WTC11 (cell line): ENCODE results near the gene LRRC70. TPM values are rescaled to one million over a fixed set of nuclear protein-coding genes. Genes with fewer than 3 reads are reported as not detected.

Experiments used
- ATAC-seq: fragments of 200-7000 bp; cut with Tn5 transposase; 2 replicates; pipeline ENCODE4 v1.10.0; 2021; ENCODE audit warnings: mild to moderate bottlenecking, moderate library complexity
- CTCF ChIA-PET: fragments of 300-600 bp; sonication (Branson Sonifier 250); formaldehyde crosslinking; loops from one replicate; lab custom pipeline; 2021; ENCODE audit warnings: antibody characterized with exemption; lab: Charles Lee
- POLR2A ChIA-PET: fragments of 350-600 bp; sonication (Branson Sonifier 250); formaldehyde crosslinking; loops from one replicate; lab custom pipeline; 2021; ENCODE audit warnings: antibody characterized with exemption; lab: Charles Lee
- DNase-seq: peaks from one replicate; pipeline ENCODE4 v3.0.0; 2021; ENCODE audit warnings: low spot score
- H3K27ac Mint-ChIP-seq: 2 replicates; pipeline ENCODE4 v1.8.0; 2021; ENCODE audit warnings: mixed read lengths
- H3K27me3 Mint-ChIP-seq: 2 replicates; pipeline ENCODE4 v1.8.0; 2021; ENCODE audit warnings: low read depth, mild to moderate bottlenecking, moderate library complexity, mixed read lengths
- H3K36me3 Mint-ChIP-seq: 2 replicates; pipeline ENCODE4 v1.8.0; 2021; ENCODE audit warnings: mixed read lengths
- H3K4me1 Mint-ChIP-seq: 2 replicates; pipeline ENCODE4 v1.8.0; 2022; ENCODE audit warnings: mixed read lengths
- H3K4me3 Mint-ChIP-seq: 2 replicates; pipeline ENCODE4 v1.8.0; 2021; ENCODE audit warnings: mild to moderate bottlenecking, moderate library complexity, mixed read lengths
- H3K9me3 Mint-ChIP-seq: 2 replicates; pipeline ENCODE4 v1.8.0; 2021; ENCODE audit warnings: mixed read lengths
- ATF3 ChIP-seq: sonication (generic); formaldehyde crosslinking; conservative IDR thresholded peaks from 2 replicates; pipeline ENCODE4 v1.8.1; 2022; ENCODE audit warnings: mild to moderate bottlenecking, missing genetic modification reagents
- CREM ChIP-seq: sonication (generic); formaldehyde crosslinking; IDR thresholded peaks from 2 replicates; pipeline ENCODE4 v1.8.1; 2022; ENCODE audit warnings: mild to moderate bottlenecking, missing genetic modification reagents, moderate library complexity
- E2F4 ChIP-seq: sonication (generic); formaldehyde crosslinking; IDR thresholded peaks from 2 replicates; pipeline ENCODE4 v1.8.1; 2022; ENCODE audit warnings: low read depth, mild to moderate bottlenecking, moderate library complexity, missing genetic modification reagents, borderline replicate concordance
- FOXK1 ChIP-seq: sonication (generic); formaldehyde crosslinking; IDR thresholded peaks from 2 replicates; pipeline ENCODE4 v1.8.0; 2022; ENCODE audit warnings: mild to moderate bottlenecking, moderate library complexity, missing genetic modification reagents
- GRHL2 ChIP-seq: fragments of 250-450 bp; sonication (Bioruptor Pico); IDR thresholded peaks from 2 replicates; pipeline ENCODE4 v1.8.0; 2022; ENCODE audit warnings: mild to moderate bottlenecking, moderate library complexity; ENCODE audit not compliant: insufficient replicate concordance, severe bottlenecking
- IRF1 ChIP-seq: sonication (generic); formaldehyde crosslinking; IDR thresholded peaks from 2 replicates; pipeline ENCODE4 v1.8.0; 2023; ENCODE audit warnings: missing genetic modification reagents
- JUN ChIP-seq: sonication (generic); formaldehyde crosslinking; IDR thresholded peaks from 2 replicates; pipeline ENCODE4 v1.8.0; 2023; ENCODE audit warnings: mild to moderate bottlenecking, missing genetic modification reagents
- NFATC4 ChIP-seq: fragments of 250-450 bp; sonication (Bioruptor Pico); IDR thresholded peaks from 2 replicates; pipeline ENCODE4 v1.9.0; 2021; ENCODE audit warnings: mild to moderate bottlenecking
- NFE2L1 ChIP-seq: sonication (generic); formaldehyde crosslinking; IDR thresholded peaks from 2 replicates; pipeline ENCODE4 v1.8.1; 2023; ENCODE audit warnings: missing genetic modification reagents
- NR1H2 ChIP-seq: sonication (generic); formaldehyde crosslinking; IDR thresholded peaks from 2 replicates; pipeline ENCODE4 v1.9.0; 2021; ENCODE audit warnings: mild to moderate bottlenecking, moderate library complexity, missing genetic modification reagents
- RORB ChIP-seq: fragments of 250-450 bp; sonication (Bioruptor Pico); IDR thresholded peaks from 2 replicates; pipeline ENCODE4 v1.9.0; 2021; ENCODE audit warnings: mild to moderate bottlenecking
- SOX15 ChIP-seq: fragments of 250-450 bp; sonication (Bioruptor Pico); IDR thresholded peaks from 2 replicates; pipeline ENCODE4 v1.9.0; 2021; ENCODE audit warnings: mild to moderate bottlenecking
- TP53 ChIP-seq: sonication (generic); formaldehyde crosslinking; IDR thresholded peaks from 2 replicates; pipeline ENCODE4 v1.8.1; 2023; ENCODE audit warnings: mild to moderate bottlenecking, missing genetic modification reagents
- ZNF219 ChIP-seq: sonication (generic); formaldehyde crosslinking; IDR thresholded peaks from 2 replicates; pipeline ENCODE4 v1.8.0; 2023; ENCODE audit warnings: missing genetic modification reagents, mild to moderate bottlenecking, borderline replicate concordance
- ZNF416 ChIP-seq: fragments of 250-450 bp; sonication (Bioruptor Pico); IDR thresholded peaks from 2 replicates; pipeline ENCODE4 v1.9.0; 2021; ENCODE audit warnings: mild to moderate bottlenecking, inconsistent platforms
- ZNF671 ChIP-seq: fragments of 250-450 bp; sonication (Bioruptor Pico); IDR thresholded peaks from 2 replicates; pipeline ENCODE4 v1.8.0; 2021; ENCODE audit warnings: mild to moderate bottlenecking
- total RNA-seq: library from RNA; stranded (reverse); gene quantifications from 3 replicates; pipeline ENCODE4 v1.2.3, GENCODE V29; 2021
- TF ChIP-seq, protein P1 (sequence below): sonication (generic); formaldehyde crosslinking; IDR thresholded peaks from 2 replicates; pipeline ENCODE4 v1.8.0; 2023; ENCODE audit warnings: missing genetic modification reagents, mild to moderate bottlenecking, borderline replicate concordance
- TF ChIP-seq, protein P2 (sequence below): fragments of 250-450 bp; sonication (Bioruptor Pico); IDR thresholded peaks from 2 replicates; pipeline ENCODE4 v1.9.0; 2021; ENCODE audit warnings: moderate library complexity, mild to moderate bottlenecking, inconsistent platforms, borderline replicate concordance
- TF ChIP-seq, protein P3 (sequence below): sonication (generic); formaldehyde crosslinking; IDR thresholded peaks from 2 replicates; pipeline ENCODE4 v1.8.1; 2023; ENCODE audit warnings: mild to moderate bottlenecking, missing genetic modification reagents, moderate library complexity
- TF ChIP-seq, protein P4 (sequence below): sonication (generic); formaldehyde crosslinking; IDR thresholded peaks from 2 replicates; pipeline ENCODE4 v1.8.1; 2023; ENCODE audit warnings: mild to moderate bottlenecking, moderate library complexity, missing genetic modification reagents

Gene LRRC70
- total RNA-seq, 1 experiment from 2014 or later, result 0.37 TPM

DNA sequence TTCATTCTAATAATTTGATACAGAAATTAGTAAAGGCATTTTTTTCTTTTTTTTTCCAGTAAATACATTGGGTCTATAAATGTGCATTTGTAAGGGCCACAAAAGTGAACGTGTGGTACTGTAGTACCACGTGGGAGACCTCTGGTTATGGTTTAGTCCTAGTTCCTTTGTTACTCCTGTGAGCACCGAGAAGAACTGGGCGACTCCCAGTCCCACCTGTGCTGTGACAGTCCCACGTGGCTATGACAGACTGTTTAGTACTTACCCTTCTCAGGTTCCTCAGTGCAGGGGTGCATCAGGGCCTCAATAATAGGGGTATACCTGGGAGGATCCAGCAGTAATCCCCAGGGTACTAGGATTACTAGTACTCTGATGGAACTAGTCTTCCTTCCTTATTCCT, 49.3 kb downstream of the LRRC70 start:
- TF ChIP-seq CREM (CRISPR knock-in tag) (no peak), ZNF416 (CRISPR knock-in tag) (no peak), IRF1 (CRISPR knock-in tag) (no peak), ATF3 (CRISPR knock-in tag) (no peak), GRHL2 (CRISPR knock-in tag) (no peak), NR1H2 (no peak), NFE2L1 (CRISPR knock-in tag) (no peak), NFATC4 (CRISPR knock-in tag) (no peak), E2F4 (CRISPR knock-in tag) (no peak), ZNF219 (CRISPR knock-in tag) (no peak), ZNF671 (no peak), SOX15 (CRISPR knock-in tag) (no peak), RORB (CRISPR knock-in tag) (no peak), FOXK1 (no peak), JUN (CRISPR knock-in tag) (no peak), TP53 (no peak)
- TF ChIP-seq, protein P1, sequence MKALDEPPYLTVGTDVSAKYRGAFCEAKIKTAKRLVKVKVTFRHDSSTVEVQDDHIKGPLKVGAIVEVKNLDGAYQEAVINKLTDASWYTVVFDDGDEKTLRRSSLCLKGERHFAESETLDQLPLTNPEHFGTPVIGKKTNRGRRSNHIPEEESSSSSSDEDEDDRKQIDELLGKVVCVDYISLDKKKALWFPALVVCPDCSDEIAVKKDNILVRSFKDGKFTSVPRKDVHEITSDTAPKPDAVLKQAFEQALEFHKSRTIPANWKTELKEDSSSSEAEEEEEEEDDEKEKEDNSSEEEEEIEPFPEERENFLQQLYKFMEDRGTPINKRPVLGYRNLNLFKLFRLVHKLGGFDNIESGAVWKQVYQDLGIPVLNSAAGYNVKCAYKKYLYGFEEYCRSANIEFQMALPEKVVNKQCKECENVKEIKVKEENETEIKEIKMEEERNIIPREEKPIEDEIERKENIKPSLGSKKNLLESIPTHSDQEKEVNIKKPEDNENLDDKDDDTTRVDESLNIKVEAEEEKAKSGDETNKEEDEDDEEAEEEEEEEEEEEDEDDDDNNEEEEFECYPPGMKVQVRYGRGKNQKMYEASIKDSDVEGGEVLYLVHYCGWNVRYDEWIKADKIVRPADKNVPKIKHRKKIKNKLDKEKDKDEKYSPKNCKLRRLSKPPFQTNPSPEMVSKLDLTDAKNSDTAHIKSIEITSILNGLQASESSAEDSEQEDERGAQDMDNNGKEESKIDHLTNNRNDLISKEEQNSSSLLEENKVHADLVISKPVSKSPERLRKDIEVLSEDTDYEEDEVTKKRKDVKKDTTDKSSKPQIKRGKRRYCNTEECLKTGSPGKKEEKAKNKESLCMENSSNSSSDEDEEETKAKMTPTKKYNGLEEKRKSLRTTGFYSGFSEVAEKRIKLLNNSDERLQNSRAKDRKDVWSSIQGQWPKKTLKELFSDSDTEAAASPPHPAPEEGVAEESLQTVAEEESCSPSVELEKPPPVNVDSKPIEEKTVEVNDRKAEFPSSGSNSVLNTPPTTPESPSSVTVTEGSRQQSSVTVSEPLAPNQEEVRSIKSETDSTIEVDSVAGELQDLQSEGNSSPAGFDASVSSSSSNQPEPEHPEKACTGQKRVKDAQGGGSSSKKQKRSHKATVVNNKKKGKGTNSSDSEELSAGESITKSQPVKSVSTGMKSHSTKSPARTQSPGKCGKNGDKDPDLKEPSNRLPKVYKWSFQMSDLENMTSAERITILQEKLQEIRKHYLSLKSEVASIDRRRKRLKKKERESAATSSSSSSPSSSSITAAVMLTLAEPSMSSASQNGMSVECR, result no peak
- TF ChIP-seq, protein P2, sequence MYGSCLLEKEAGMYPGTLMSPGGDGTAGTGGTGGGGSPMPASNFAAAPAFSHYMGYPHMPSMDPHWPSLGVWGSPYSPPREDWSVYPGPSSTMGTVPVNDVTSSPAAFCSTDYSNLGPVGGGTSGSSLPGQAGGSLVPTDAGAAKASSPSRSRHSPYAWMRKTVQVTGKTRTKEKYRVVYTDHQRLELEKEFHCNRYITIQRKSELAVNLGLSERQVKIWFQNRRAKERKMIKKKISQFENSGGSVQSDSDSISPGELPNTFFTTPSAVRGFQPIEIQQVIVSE (CRISPR knock-in tag), result no peak
- TF ChIP-seq, protein P3, sequence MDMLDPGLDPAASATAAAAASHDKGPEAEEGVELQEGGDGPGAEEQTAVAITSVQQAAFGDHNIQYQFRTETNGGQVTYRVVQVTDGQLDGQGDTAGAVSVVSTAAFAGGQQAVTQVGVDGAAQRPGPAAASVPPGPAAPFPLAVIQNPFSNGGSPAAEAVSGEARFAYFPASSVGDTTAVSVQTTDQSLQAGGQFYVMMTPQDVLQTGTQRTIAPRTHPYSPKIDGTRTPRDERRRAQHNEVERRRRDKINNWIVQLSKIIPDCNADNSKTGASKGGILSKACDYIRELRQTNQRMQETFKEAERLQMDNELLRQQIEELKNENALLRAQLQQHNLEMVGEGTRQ (CRISPR knock-in tag), result no peak
- TF ChIP-seq, protein P4, sequence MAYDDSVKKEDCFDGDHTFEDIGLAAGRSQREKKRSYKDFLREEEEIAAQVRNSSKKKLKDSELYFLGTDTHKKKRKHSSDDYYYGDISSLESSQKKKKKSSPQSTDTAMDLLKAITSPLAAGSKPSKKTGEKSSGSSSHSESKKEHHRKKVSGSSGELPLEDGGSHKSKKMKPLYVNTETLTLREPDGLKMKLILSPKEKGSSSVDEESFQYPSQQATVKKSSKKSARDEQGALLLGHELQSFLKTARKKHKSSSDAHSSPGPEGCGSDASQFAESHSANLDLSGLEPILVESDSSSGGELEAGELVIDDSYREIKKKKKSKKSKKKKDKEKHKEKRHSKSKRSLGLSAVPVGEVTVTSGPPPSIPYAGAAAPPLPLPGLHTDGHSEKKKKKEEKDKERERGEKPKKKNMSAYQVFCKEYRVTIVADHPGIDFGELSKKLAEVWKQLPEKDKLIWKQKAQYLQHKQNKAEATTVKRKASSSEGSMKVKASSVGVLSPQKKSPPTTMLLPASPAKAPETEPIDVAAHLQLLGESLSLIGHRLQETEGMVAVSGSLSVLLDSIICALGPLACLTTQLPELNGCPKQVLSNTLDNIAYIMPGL (CRISPR knock-in tag), result no peak
- TF ChIP-seq, all 79 proteins: peak for 0
- POLR2A ChIA-PET, result no interaction called here
- ATAC-seq (no peak), DNase-seq (no peak)
- no peaks in the 10 kb centered on the region for H3K9me3 Mint-ChIP-seq
- H3K27me3 Mint-ChIP-seq, result no peaks in the 10 kb centered on the region
- peaks cover 16% of the 10 kb centered on the region; the same call in 1 of the 2 replicates for H3K36me3 Mint-ChIP-seq
- peak overlapping the region; percentile 19; the same call in 1 of the 2 replicates for H3K27ac Mint-ChIP-seq
- H3K4me1 Mint-ChIP-seq, result peaks cover 43% of the 10 kb centered on the region
- CTCF ChIA-PET, result no interaction called here
- H3K4me3 Mint-ChIP-seq, result no peak overlapping the region

Other genes starting within 250 kb of the LRRC70 start
- 30.3 to 33.9 TPM (median 31.1 TPM) in 3 replicates for gene DIMT1, start 174.9 kb upstream of the LRRC70 start, total RNA-seq
- gene IPO11, start 166.1 kb upstream of the LRRC70 start, total RNA-seq, result 52.6 to 61.9 TPM (median 60.0 TPM) in 3 replicates